Measurements from ENCODE around the gene SNRPD2.

Gene SNRPD2

GRCh38 chr19:45715139-45715538, 23.4 kb upstream of the SNRPD2 start:
- DNase-seq (ENCODE audit: extremely low spot score): no peak

GRCh38 chr19:45713141-45713540, 21.4 kb upstream of the SNRPD2 start:
- POLR2A ChIA-PET: interaction anchor here (5.9 kb wide), 1 partner anchor 21 kb away, joined by 41 read pairs; the partner anchor contains the start of genes QPCTL and SNRPD2
- CTCF ChIA-PET: no interaction called here

More at GRCh38 chr19:45715139-45715538, 23.4 kb upstream of the SNRPD2 start:
- no peak for TF ChIP-seq ARNT (IDR thresholded peaks at IDR 0.05)
- no peak for TF ChIP-seq BHLHE40 (IDR thresholded peaks at IDR 0.05; ENCODE audit: borderline replicate concordance)
- no peak for TF ChIP-seq FOXK2 (IDR thresholded peaks at IDR 0.05)
- TF ChIP-seq HDGF (IDR thresholded peaks at IDR 0.05; ENCODE audit: borderline replicate concordance): no peak
- TF ChIP-seq ZNF384 (IDR thresholded peaks at IDR 0.05): no peak
- no peak for TF ChIP-seq NFRKB (IDR thresholded peaks at IDR 0.05)
- no peak for TF ChIP-seq FOXA1 (IDR thresholded peaks at IDR 0.05)
- TF ChIP-seq SP1 (IDR thresholded peaks at IDR 0.05): no peak
- no peak for TF ChIP-seq ELF4 (IDR thresholded peaks at IDR 0.05)
- POLR2A ChIA-PET: interaction anchor here (1.0 to 5.9 kb wide), 3 partner anchors 15 to 54 kb away, joined by 3 to 41 read pairs (median 5); partner anchors contain the start of genes FBXO46, QPCTL, SIX5 and SNRPD2
- CTCF ChIA-PET: interaction anchor here (1.0 to 1.4 kb wide), 2 partner anchors 23 to 54 kb away, joined by 4 read pairs; partner anchors contain the start of genes QPCTL, SIX5 and SNRPD2

GRCh38 chr19:45712699-45713067, 20.9 kb upstream of the SNRPD2 start:
- ChIA-PET CTCF (no interaction called here), POLR2A (interaction anchor here (5.9 kb wide), 1 partner anchor 21 kb away, joined by 41 read pairs; the partner anchor contains the start of genes QPCTL and SNRPD2)
- no peak for DNase-seq (ENCODE audit: extremely low spot score)
- no peak for TF ChIP-seq FOXM1 (IDR thresholded peaks at IDR 0.05; ENCODE audit: borderline replicate concordance)
- no peak for TF ChIP-seq CTBP1 (IDR thresholded peaks at IDR 0.05; ENCODE audit: borderline replicate concordance)
- no peak for TF ChIP-seq LEF1 (IDR thresholded peaks at IDR 0.05; ENCODE audit: borderline replicate concordance)
- no peak for TF ChIP-seq ARNT (IDR thresholded peaks at IDR 0.05)
- TF ChIP-seq SUZ12 (IDR thresholded peaks at IDR 0.05): no peak
- no peak for TF ChIP-seq NFRKB (IDR thresholded peaks at IDR 0.05)
- no peak for TF ChIP-seq L3MBTL2 (conservative IDR thresholded peaks at IDR 0.05)
- no peak for TF ChIP-seq HDGF (IDR thresholded peaks at IDR 0.05; ENCODE audit: borderline replicate concordance)

More at GRCh38 chr19:45713141-45713540, 21.4 kb upstream of the SNRPD2 start:
- DNase-seq (ENCODE audit: extremely low spot score): no peak
- TF ChIP-seq LEF1 (IDR thresholded peaks at IDR 0.05; ENCODE audit: borderline replicate concordance): no peak
- no peak for TF ChIP-seq ARNT (IDR thresholded peaks at IDR 0.05)
- TF ChIP-seq, protein P1, sequence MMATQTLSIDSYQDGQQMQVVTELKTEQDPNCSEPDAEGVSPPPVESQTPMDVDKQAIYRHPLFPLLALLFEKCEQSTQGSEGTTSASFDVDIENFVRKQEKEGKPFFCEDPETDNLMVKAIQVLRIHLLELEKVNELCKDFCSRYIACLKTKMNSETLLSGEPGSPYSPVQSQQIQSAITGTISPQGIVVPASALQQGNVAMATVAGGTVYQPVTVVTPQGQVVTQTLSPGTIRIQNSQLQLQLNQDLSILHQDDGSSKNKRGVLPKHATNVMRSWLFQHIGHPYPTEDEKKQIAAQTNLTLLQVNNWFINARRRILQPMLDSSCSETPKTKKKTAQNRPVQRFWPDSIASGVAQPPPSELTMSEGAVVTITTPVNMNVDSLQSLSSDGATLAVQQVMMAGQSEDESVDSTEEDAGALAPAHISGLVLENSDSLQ (IDR thresholded peaks at IDR 0.05): no peak
- no peak for TF ChIP-seq HDGF (IDR thresholded peaks at IDR 0.05; ENCODE audit: borderline replicate concordance)
- no peak for TF ChIP-seq CTBP1 (IDR thresholded peaks at IDR 0.05; ENCODE audit: borderline replicate concordance)
- no peak for TF ChIP-seq ELF4 (IDR thresholded peaks at IDR 0.05)
- TF ChIP-seq BHLHE40 (IDR thresholded peaks at IDR 0.05; ENCODE audit: borderline replicate concordance): no peak
- no peak for TF ChIP-seq SP1 (IDR thresholded peaks at IDR 0.05)
- TF ChIP-seq L3MBTL2 (conservative IDR thresholded peaks at IDR 0.05): no peak
- no peak for TF ChIP-seq SUZ12 (IDR thresholded peaks at IDR 0.05)
- no peak for TF ChIP-seq FOXM1 (IDR thresholded peaks at IDR 0.05; ENCODE audit: borderline replicate concordance)
- no peak for TF ChIP-seq TARDBP (IDR thresholded peaks at IDR 0.05)
- no peak for TF ChIP-seq FOXK2 (IDR thresholded peaks at IDR 0.05)
- no peak for TF ChIP-seq FOXA1 (IDR thresholded peaks at IDR 0.05)
- TF ChIP-seq NFRKB (IDR thresholded peaks at IDR 0.05): no peak
- TF ChIP-seq ZNF384 (IDR thresholded peaks at IDR 0.05): no peak

DNA sequence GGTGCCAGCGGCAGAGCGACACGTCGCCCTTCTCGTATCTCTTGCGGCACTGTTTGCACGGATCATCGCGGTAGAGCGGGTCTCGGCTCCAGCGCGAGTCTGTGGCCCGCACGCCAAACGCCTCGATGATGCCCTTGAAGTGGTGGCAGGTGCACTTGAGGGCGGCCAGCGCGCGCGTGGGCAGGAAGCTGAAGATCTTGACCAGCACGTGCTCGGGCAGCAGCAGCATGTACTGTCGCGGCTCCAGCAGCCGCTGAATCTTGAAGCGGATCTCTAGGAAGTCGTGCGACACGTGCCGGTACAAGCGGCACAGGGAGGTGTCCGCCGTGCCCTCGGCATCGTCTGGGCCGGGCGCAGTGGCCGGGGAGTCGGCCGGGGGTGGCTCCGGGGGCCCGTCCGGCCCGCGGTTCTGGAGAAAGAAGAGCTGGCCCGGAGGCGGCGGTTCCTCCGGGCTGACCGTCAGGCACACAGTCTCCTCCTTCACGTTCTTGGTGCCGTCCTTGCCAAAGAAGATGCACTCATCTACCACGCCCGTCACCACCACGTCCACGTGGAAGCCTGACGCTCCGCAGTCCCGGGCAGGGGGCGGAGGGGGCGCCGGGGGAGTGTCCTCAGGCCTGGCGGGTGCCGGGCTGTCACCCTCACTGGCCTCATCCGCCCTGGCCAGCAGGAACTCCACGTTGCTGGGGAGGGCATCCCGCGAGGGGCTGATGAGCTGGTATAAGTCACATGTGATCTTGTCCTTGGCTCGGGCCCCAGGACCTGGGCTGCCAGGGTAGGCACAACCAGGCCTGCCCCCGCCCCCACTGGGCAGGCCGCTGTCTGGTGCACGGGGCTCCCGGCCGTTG, 20.3 kb upstream of the SNRPD2 start:
- TF ChIP-seq SP1 (IDR thresholded peaks at IDR 0.05): no peak
- no peak for TF ChIP-seq ZNF384 (IDR thresholded peaks at IDR 0.05)
- TF ChIP-seq FOXK2 (IDR thresholded peaks at IDR 0.05): no peak
- TF ChIP-seq FOXA1 (IDR thresholded peaks at IDR 0.05): no peak
- no peak for TF ChIP-seq HDGF (IDR thresholded peaks at IDR 0.05; ENCODE audit: borderline replicate concordance)
- TF ChIP-seq, protein P1 (IDR thresholded peaks at IDR 0.05): no peak
- TF ChIP-seq BHLHE40 (IDR thresholded peaks at IDR 0.05; ENCODE audit: borderline replicate concordance): no peak
- TF ChIP-seq CTBP1 (IDR thresholded peaks at IDR 0.05; ENCODE audit: borderline replicate concordance): no peak
- TF ChIP-seq NFRKB (IDR thresholded peaks at IDR 0.05): no peak
- TF ChIP-seq ARNT (IDR thresholded peaks at IDR 0.05): no peak
- TF ChIP-seq FOXM1 (IDR thresholded peaks at IDR 0.05; ENCODE audit: borderline replicate concordance): no peak
- DNase-seq (ENCODE audit: extremely low spot score): no peak
- POLR2A ChIA-PET: interaction anchor here (5.9 kb wide), 1 partner anchor 20 kb away, joined by 41 read pairs; the partner anchor contains the start of genes QPCTL and SNRPD2
- CTCF ChIA-PET: no interaction called here

- ChIA-PET CTCF (interaction anchor here (0.6 to 1.1 kb wide), 3 partner anchors 10 to 59 kb away, joined by 3 to 7 read pairs (median 5); partner anchors contain the start of genes QPCTL, SIX5 and SNRPD2), POLR2A (interaction anchor here (2.4 kb wide), 1 partner anchor 18 kb away, joined by 13 read pairs; the partner anchor contains the start of gene QPCTL)
- no peak for DNase-seq (ENCODE audit: extremely low spot score)
- no peak for TF ChIP-seq CTBP1 (IDR thresholded peaks at IDR 0.05; ENCODE audit: borderline replicate concordance)
- no peak for TF ChIP-seq L3MBTL2 (conservative IDR thresholded peaks at IDR 0.05)
- no peak for TF ChIP-seq BHLHE40 (IDR thresholded peaks at IDR 0.05; ENCODE audit: borderline replicate concordance)
- TF ChIP-seq FOXK2 (IDR thresholded peaks at IDR 0.05): no peak
- TF ChIP-seq, protein P1 (IDR thresholded peaks at IDR 0.05): no peak
- no peak for TF ChIP-seq LEF1 (IDR thresholded peaks at IDR 0.05; ENCODE audit: borderline replicate concordance)
- no peak for TF ChIP-seq ZNF384 (IDR thresholded peaks at IDR 0.05)
- no peak for TF ChIP-seq FOXM1 (IDR thresholded peaks at IDR 0.05; ENCODE audit: borderline replicate concordance)
- TF ChIP-seq HDGF (IDR thresholded peaks at IDR 0.05; ENCODE audit: borderline replicate concordance): no peak
- no peak for TF ChIP-seq FOXA1 (IDR thresholded peaks at IDR 0.05)
- TF ChIP-seq SUZ12 (IDR thresholded peaks at IDR 0.05): no peak
- TF ChIP-seq TARDBP (IDR thresholded peaks at IDR 0.05): no peak
- TF ChIP-seq SP1 (IDR thresholded peaks at IDR 0.05): no peak
- TF ChIP-seq NFRKB (IDR thresholded peaks at IDR 0.05): no peak
- TF ChIP-seq ELF4 (IDR thresholded peaks at IDR 0.05): no peak
Observed at GRCh38 chr19:45710356-45711130, 18.8 kb upstream of the SNRPD2 start.
